ENCODE measurements around the gene IFT81. TPM values are rescaled to one million over a fixed set of nuclear protein-coding genes. Genes with fewer than 3 reads are reported as not detected.
"Not testable (repeated sequence)": the region's sequence is repeated elsewhere in the genome, so short reads cannot be mapped to it uniquely, and the experiment has no call there.

IFT81 gene
- total RNA-seq, 6 donors from 2014 or later = 7.7 to 39.1 (median 10.8) TPM

- TF ChIP-seq CTCF (IDR thresholded peaks at IDR 0.05) (no peak), POLR2AphosphoS5 (IDR thresholded peaks at IDR 0.05) (no peak), POLR2A (IDR thresholded peaks at IDR 0.05) (no peak), EP300 (IDR thresholded peaks at IDR 0.05) (no peak)
- DNase-seq (no peak), ATAC-seq (ENCODE audit: low FRiP score in 2 of 2) (no peak)
- 44 to 55% methylated on average over 6 of the region's 6 CpGs for WGBS, 2 donors
- H3K27ac ChIP-seq = no peak overlapping the region
- no peaks in the 10 kb centered on the region for H3K9me3 ChIP-seq
- H3K4me1 ChIP-seq = no peaks in the 10 kb centered on the region
- H3K36me3 ChIP-seq = peaks cover 0 to 23% (median 6%) of the 10 kb centered on the region in 4 donors
- H3K4me3 ChIP-seq = no peak overlapping the region
- no peaks in the 10 kb centered on the region for H3K27me3 ChIP-seq
Observed at GRCh38 chr12:110199339-110200123, 75.4 kb downstream of the IFT81 start.

- Histone ChIP-seq H3K4me1 (no peaks in the 10 kb centered on the region), H3K27ac (no peak overlapping the region), H3K27me3 (no peaks in the 10 kb centered on the region), H3K36me3 (peaks cover 0 to 28% (median 9%) of the 10 kb centered on the region in 4 donors), H3K4me3 (no peak overlapping the region), H3K9me3 (no peaks in the 10 kb centered on the region)
- ATAC-seq (ENCODE audit: low FRiP score in 2 of 2) (no peak), DNase-seq (no peak)
- TF ChIP-seq CTCF (IDR thresholded peaks at IDR 0.05) = no peak
- WGBS, 2 donors = 73 to 78% methylated on average over 1 of the region's 1 CpG
Observed at GRCh38 chr12:110200124-110200417, 75.9 kb downstream of the IFT81 start.

DNA sequence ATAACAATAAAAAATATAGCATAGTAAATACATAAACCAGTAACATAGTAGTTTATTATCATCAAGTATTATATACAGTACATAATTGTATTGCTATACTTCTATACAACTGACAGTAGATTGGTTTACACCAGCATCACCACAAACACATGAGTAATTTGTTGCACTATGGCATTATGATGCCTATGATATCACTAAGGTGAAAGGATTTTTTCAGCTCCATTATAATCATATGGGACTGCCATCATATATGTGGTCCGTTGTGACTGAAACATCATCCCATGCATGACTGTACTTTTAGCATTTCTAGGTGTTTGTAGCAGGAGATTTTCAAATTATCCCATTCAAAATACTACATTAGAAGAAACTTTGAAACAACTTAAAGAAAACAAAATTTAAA lies 77.8 kb downstream of the IFT81 start:
- H3K4me1 ChIP-seq = no peaks in the 10 kb centered on the region
- H3K27me3 ChIP-seq = no peaks in the 10 kb centered on the region
- no peak overlapping the region for H3K27ac ChIP-seq
- TF ChIP-seq EP300 (IDR thresholded peaks at IDR 0.05) = no peak
- no peak for DNase-seq
- no peaks in the 10 kb centered on the region for H3K9me3 ChIP-seq
- peaks cover 0 to 34% (median 9%) of the 10 kb centered on the region in 4 donors for H3K36me3 ChIP-seq
- no peak overlapping the region for H3K4me3 ChIP-seq
- 93 to 100% methylated on average over 1 of the region's 1 CpG for WGBS, 2 donors
- ATAC-seq (ENCODE audit: low FRiP score in 2 of 2) = no peak

- ATAC-seq (ENCODE audit: low FRiP score in 2 of 2) (no peak), DNase-seq (no peak)
- H3K4me1 ChIP-seq = no peaks in the 10 kb centered on the region
- peaks cover 0 to 34% (median 9%) of the 10 kb centered on the region in 4 donors for H3K36me3 ChIP-seq
- H3K9me3 ChIP-seq = no peaks in the 10 kb centered on the region
- no peak overlapping the region for H3K27ac ChIP-seq
- H3K4me3 ChIP-seq = no peak overlapping the region
- H3K27me3 ChIP-seq = no peaks in the 10 kb centered on the region
- TF ChIP-seq POLR2A (IDR thresholded peaks at IDR 0.05) = no peak
- no peak for TF ChIP-seq POLR2AphosphoS5 (IDR thresholded peaks at IDR 0.05)
- TF ChIP-seq EP300 (IDR thresholded peaks at IDR 0.05) = no peak
- TF ChIP-seq CTCF (IDR thresholded peaks at IDR 0.05) = no peak
- whole genome bisulfite sequencing, 2 donors = 85 to 89% methylated on average over 2 of the region's 2 CpGs
Observed at GRCh38 chr12:110203546-110203945, 79.4 kb downstream of the IFT81 start.

- ATAC-seq (ENCODE audit: low FRiP score in 2 of 2) (no peak), DNase-seq (no peak)
- Histone ChIP-seq H3K27me3 (no peaks in the 10 kb centered on the region), H3K36me3 (peaks cover 0 to 29% (median 9%) of the 10 kb centered on the region in 4 donors), H3K27ac (no peak overlapping the region), H3K4me3 (no peak overlapping the region), H3K4me1 (no peaks in the 10 kb centered on the region), H3K9me3 (no peaks in the 10 kb centered on the region)
- TF ChIP-seq CTCF (IDR thresholded peaks at IDR 0.05) (no peak), EP300 (IDR thresholded peaks at IDR 0.05) (no peak), POLR2AphosphoS5 (IDR thresholded peaks at IDR 0.05) (no peak), POLR2A (IDR thresholded peaks at IDR 0.05) (no peak)
- 90% methylated on average over 2 of the region's 2 CpGs for WGBS, 2 donors
Observed at GRCh38 chr12:110205931-110206330, 81.8 kb downstream of the IFT81 start.

- WGBS, 2 donors = 96 to 97% methylated on average over 10 of the region's 10 CpGs
- not testable (repeated sequence) for H3K36me3 ChIP-seq; H3K9me3 ChIP-seq; H3K4me1 ChIP-seq; ATAC-seq (ENCODE audit: low FRiP score in 2 of 2); H3K27ac ChIP-seq; H3K27me3 ChIP-seq; H3K4me3 ChIP-seq; DNase-seq
Observed at GRCh38 chr12:110211639-110212536, 87.7 kb downstream of the IFT81 start.
